ENCODE results near the gene ADAMTS8. TPM values are rescaled to one million over a fixed set of nuclear protein-coding genes. Genes with fewer than 3 reads are reported as not detected.

Gene ADAMTS8
- total RNA-seq, 1 donor from 2014 or later: 0.21 TPM

DNA sequence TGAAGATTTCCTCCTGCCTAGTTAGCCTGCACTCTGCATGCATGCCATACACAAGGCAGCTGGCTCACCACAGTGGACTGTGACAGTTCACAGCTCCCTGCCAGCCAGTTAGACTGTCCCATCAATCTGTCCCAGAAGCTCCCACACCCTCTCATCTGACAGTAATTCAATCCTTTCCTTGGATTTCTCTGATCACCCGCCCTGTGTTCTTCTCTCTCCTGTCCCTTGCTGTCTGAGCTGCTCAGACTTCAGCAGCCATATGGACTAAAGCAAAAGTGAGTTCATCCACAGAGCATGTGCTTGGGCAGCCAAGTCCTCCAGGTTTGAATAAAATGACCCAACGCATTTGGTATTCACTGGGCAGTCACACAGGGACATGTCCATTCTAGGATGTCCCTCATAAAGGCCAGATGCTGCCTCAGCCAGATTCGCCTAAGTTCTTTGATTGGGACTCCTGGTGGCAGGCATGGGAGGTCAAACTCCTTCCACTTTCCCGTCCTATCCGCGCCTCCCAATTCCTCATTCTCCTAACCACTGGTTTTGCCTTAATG, 59.2 kb downstream of the ADAMTS8 start:
- TF ChIP-seq, protein P1, sequence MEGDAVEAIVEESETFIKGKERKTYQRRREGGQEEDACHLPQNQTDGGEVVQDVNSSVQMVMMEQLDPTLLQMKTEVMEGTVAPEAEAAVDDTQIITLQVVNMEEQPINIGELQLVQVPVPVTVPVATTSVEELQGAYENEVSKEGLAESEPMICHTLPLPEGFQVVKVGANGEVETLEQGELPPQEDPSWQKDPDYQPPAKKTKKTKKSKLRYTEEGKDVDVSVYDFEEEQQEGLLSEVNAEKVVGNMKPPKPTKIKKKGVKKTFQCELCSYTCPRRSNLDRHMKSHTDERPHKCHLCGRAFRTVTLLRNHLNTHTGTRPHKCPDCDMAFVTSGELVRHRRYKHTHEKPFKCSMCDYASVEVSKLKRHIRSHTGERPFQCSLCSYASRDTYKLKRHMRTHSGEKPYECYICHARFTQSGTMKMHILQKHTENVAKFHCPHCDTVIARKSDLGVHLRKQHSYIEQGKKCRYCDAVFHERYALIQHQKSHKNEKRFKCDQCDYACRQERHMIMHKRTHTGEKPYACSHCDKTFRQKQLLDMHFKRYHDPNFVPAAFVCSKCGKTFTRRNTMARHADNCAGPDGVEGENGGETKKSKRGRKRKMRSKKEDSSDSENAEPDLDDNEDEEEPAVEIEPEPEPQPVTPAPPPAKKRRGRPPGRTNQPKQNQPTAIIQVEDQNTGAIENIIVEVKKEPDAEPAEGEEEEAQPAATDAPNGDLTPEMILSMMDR (conservative IDR thresholded peaks at IDR 0.05): no peak
- DNase-seq (ENCODE audit: low read depth, low spot score): no peak
- H3K9me3 Mint-ChIP-seq: peaks cover 3% of the 10 kb centered on the region
- no peak overlapping the region for H3K27ac Mint-ChIP-seq (ENCODE audit: unreplicated experiment)
- no peaks in the 10 kb centered on the region for H3K27me3 Mint-ChIP-seq (ENCODE audit: low read depth)
- no peaks in the 10 kb centered on the region for H3K4me1 Mint-ChIP-seq
- no peaks in the 10 kb centered on the region for H3K36me3 Mint-ChIP-seq (ENCODE audit: low read depth)
- H3K4me3 Mint-ChIP-seq: no peak overlapping the region

DNA sequence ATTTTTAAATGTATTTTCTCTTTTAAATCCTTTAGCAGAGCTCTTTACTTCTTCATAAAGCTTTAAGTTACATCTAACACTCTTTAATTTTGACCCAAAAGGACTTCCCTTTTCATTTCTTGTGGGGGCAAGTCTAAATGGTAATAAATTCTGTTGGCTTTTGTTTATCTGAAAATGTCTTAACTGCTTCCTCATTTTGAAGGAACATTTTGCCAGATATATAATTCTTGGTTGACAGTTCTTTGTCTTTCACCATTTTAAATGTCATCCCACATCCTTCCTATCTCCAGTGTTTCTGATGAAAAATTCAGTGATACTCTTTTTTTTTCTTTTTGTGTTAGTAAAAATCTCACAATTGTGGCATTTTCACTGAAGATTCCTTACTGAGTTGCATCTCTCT, 69.0 kb downstream of the ADAMTS8 start:
- DNase-seq (ENCODE audit: low read depth, low spot score): no peak
- Mint-ChIP-seq H3K4me3 (no peak overlapping the region), H3K27ac (ENCODE audit: unreplicated experiment) (no peak overlapping the region), H3K36me3 (ENCODE audit: low read depth) (peaks cover 4% of the 10 kb centered on the region), H3K9me3 (peaks cover 8% of the 10 kb centered on the region), H3K4me1 (no peaks in the 10 kb centered on the region), H3K27me3 (ENCODE audit: low read depth) (peaks cover 6% of the 10 kb centered on the region)
- TF ChIP-seq, protein P1 (conservative IDR thresholded peaks at IDR 0.05): no peak

DNA sequence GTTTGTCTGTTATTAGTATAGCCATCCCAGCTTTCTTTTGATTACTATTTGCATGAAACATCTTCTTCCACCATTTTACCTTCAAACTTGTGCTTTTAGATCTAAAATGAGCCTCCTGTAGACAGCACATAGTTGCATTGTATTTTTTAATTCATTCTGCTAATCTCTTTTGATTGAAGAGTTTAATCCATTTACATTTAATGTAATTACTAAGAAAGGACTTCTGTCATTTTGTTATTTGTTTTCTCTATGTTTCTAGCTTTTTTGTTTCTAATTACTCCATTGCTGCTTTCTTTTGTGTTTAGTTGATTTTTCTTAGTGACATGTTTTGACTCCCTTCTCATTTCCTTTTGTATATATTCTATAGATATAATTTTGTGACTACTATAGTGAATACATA, 70.0 kb downstream of the ADAMTS8 start:
- DNase-seq (ENCODE audit: low read depth, low spot score): no peak
- Mint-ChIP-seq H3K27ac (ENCODE audit: unreplicated experiment) (no peak overlapping the region), H3K9me3 (peaks cover 9% of the 10 kb centered on the region)

More for the DNA sequence above, 70.0 kb downstream of the ADAMTS8 start:
- H3K4me1 Mint-ChIP-seq: no peaks in the 10 kb centered on the region
- H3K36me3 Mint-ChIP-seq (ENCODE audit: low read depth): peaks cover 4% of the 10 kb centered on the region
- no peak overlapping the region for H3K4me3 Mint-ChIP-seq
- H3K27me3 Mint-ChIP-seq (ENCODE audit: low read depth): peaks cover 7% of the 10 kb centered on the region
- TF ChIP-seq, protein P1 (conservative IDR thresholded peaks at IDR 0.05): no peak

Other genes with a start within 250 kb of the ADAMTS8 start
- gene ZBTB44, start 113.7 kb downstream of the ADAMTS8 start, total RNA-seq: 27.5 and 28.1 TPM in 2 replicates
- 7.5 and 7.7 TPM in 2 replicates for gene ADAMTS15, start 20.0 kb upstream of the ADAMTS8 start, total RNA-seq